CD4-positive, alpha-beta T cell treated with Interleukin-17A for 4 hours (primary cell): ENCODE data around the gene CNTN2.

ENCODE experiments used
- DNase-seq: peaks from one replicate; pipeline ENCODE4 v3.0.0-alpha.2; 2020; ENCODE audit warnings: mixed read lengths

The CNTN2 gene

GRCh38 chr1:205056956-205057568 is 14.1 kb downstream of the CNTN2 start:
- DNase-seq, result no peak

- no peak for DNase-seq
These were observed 15.0 kb downstream of the CNTN2 start for GRCh38 chr1:205057808-205058575.

- DNase-seq, result no peak
These were observed 15.8 kb downstream of the CNTN2 start for GRCh38 chr1:205058853-205059252.

GRCh38 chr1:205059660-205060059 is 16.6 kb downstream of the CNTN2 start:
- no peak for DNase-seq

- no peak for DNase-seq
These were observed 17.7 kb downstream of the CNTN2 start for GRCh38 chr1:205060746-205061145.

GRCh38 chr1:205061227-205061626 is 18.2 kb downstream of the CNTN2 start:
- DNase-seq, result no peak

- DNase-seq, result peak; percentile 76
These were observed 18.7 kb downstream of the CNTN2 start for GRCh38 chr1:205061665-205062069.

- DNase-seq, result no peak
These were observed 19.3 kb downstream of the CNTN2 start for GRCh38 chr1:205062319-205062718.

- DNase-seq, result no peak
These were observed 19.9 kb downstream of the CNTN2 start for GRCh38 chr1:205062895-205063294.

GRCh38 chr1:205064301-205064700 is 21.3 kb downstream of the CNTN2 start:
- no peak for DNase-seq

GRCh38 chr1:205064741-205065316 is 21.8 kb downstream of the CNTN2 start:
- no peak for DNase-seq

GRCh38 chr1:205065666-205066065 is 22.7 kb downstream of the CNTN2 start:
- DNase-seq, result no peak

- no peak for DNase-seq
These were observed 23.3 kb downstream of the CNTN2 start for GRCh38 chr1:205066141-205066818.

- DNase-seq, result no peak
These were observed 24.0 kb downstream of the CNTN2 start for GRCh38 chr1:205067031-205067430.

- DNase-seq, result no peak
These were observed 25.0 kb downstream of the CNTN2 start for GRCh38 chr1:205068001-205068400.

- DNase-seq, result no peak
These were observed 25.5 kb downstream of the CNTN2 start for GRCh38 chr1:205068457-205069040.

GRCh38 chr1:205069371-205070125 is 26.5 kb downstream of the CNTN2 start:
- no peak for DNase-seq

GRCh38 chr1:205071028-205071409 is 28.0 kb downstream of the CNTN2 start:
- no peak for DNase-seq

- DNase-seq, result no peak
These were observed 28.8 kb downstream of the CNTN2 start for GRCh38 chr1:205071801-205072200.

- no peak for DNase-seq
These were observed 29.3 kb downstream of the CNTN2 start for GRCh38 chr1:205072286-205072685.

GRCh38 chr1:205072881-205073280 is 29.9 kb downstream of the CNTN2 start:
- DNase-seq, result no peak

- no peak for DNase-seq
These were observed 30.5 kb downstream of the CNTN2 start for GRCh38 chr1:205073511-205073910.

- no peak for DNase-seq
These were observed 31.1 kb downstream of the CNTN2 start for GRCh38 chr1:205074084-205074483.
